H1 (cell line): ENCODE results near the gene CHSY3. TPM values are rescaled to one million over a fixed set of nuclear protein-coding genes. Genes with fewer than 3 reads are reported as not detected.

ENCODE experiments used
- CTCF ChIA-PET: fragments of 300-600 bp; sonication (Branson Sonifier 250); formaldehyde crosslinking; loops from one replicate; lab custom pipeline; 2021; ENCODE audit not compliant: partially characterized antibody; lab: Charles Lee
- POLR2A ChIA-PET: fragments of 300-600 bp; sonication (Branson Sonifier 250); formaldehyde crosslinking; loops from one replicate; lab custom pipeline; 2021; ENCODE audit warnings: inconsistent platforms; ENCODE audit not compliant: partially characterized antibody; lab: Charles Lee
- DNase-seq, 2 experiments: peaks; one replicate each; pipeline versions ENCODE4 v3.0.0 to v3.0.0-alpha.2; 2010 to 2022; ENCODE audit warnings: low spot score in 2 of 2, low read depth in 1 of 2, mixed read lengths in 1 of 2
- FAIRE-seq: peaks from 2 replicates; lab custom pipeline; 2011; peaks lifted over from hg19 to GRCh38; lab: Jason Lieb, UNC
- H2AFZ ChIP-seq: 2 replicates; pipeline ENCODE4 v1.8.1; 2012; ENCODE audit warnings: low read length, inconsistent platforms
- H2AK5ac ChIP-seq: 2 replicates; pipeline ENCODE4 v1.6.1; 2013; ENCODE audit warnings: low read depth, low read length
- H2BK120ac ChIP-seq: replicated peaks from 2 replicates; pipeline ENCODE3; 2013; ENCODE audit warnings: low read depth, low read length, inconsistent platforms
- H2BK12ac ChIP-seq: 2 replicates; pipeline ENCODE4 v1.6.1; 2013; ENCODE audit warnings: low read depth, low read length
- H2BK15ac ChIP-seq: 2 replicates; pipeline ENCODE4 v1.6.1; 2013; ENCODE audit warnings: low read length
- H2BK20ac ChIP-seq: 2 replicates; pipeline ENCODE4 v1.6.1; 2013; ENCODE audit warnings: low read length
- H2BK5ac ChIP-seq: 2 replicates; pipeline ENCODE4 v1.6.1; 2013; ENCODE audit warnings: low read depth, low read length
- H3K14ac ChIP-seq: 2 replicates; pipeline ENCODE4 v1.6.1; 2013; ENCODE audit warnings: inconsistent platforms; ENCODE audit not compliant: insufficient read length
- H3K18ac ChIP-seq: 2 replicates; pipeline ENCODE4 v1.6.1; 2013; ENCODE audit warnings: low read length; ENCODE audit errors: extremely low read depth
- H3K23ac ChIP-seq: 2 replicates; pipeline ENCODE4 v1.6.1; 2013; ENCODE audit warnings: inconsistent platforms; ENCODE audit not compliant: insufficient read length
- H3K23me2 ChIP-seq: 2 replicates; pipeline ENCODE4 v1.6.1; 2013; ENCODE audit warnings: low read depth, low read length
- H3K27ac ChIP-seq: 2 replicates; pipeline ENCODE4 v1.6.1; 2011; ENCODE audit warnings: low read depth, low read length, inconsistent platforms
- H3K27me3 ChIP-seq, 4 experiments: replicated peaks in 1 of 4; 1 replicate in 1 of 4; 2 replicates in 3 of 4; pipeline versions ENCODE4 v1.6.1 to v1.8.1; 2011 to 2013; ENCODE audit warnings: low read length in 3 of 4, mild to moderate bottlenecking in 3 of 4, inconsistent platforms in 2 of 4, mixed read lengths in 2 of 4, moderate library complexity in 1 of 4; ENCODE audit not compliant: control insufficient read depth in 3 of 4, insufficient read depth in 3 of 4; ENCODE audit errors: extremely low read depth in 1 of 4
- H3K36me3 ChIP-seq, 4 experiments: 2 replicates each; pipeline versions ENCODE4 v1.6.1 to v1.8.1; 2011 to 2013; ENCODE audit warnings: mild to moderate bottlenecking in 4 of 4, low read length in 3 of 4, moderate library complexity in 2 of 4, control low read depth in 1 of 4, inconsistent platforms in 1 of 4; ENCODE audit not compliant: insufficient read depth in 4 of 4, control insufficient read depth in 2 of 4
- H3K4ac ChIP-seq: replicated peaks from 2 replicates; pipeline ENCODE3; 2013; ENCODE audit warnings: low read length, low read depth, mixed read lengths, inconsistent platforms; ENCODE audit not compliant: insufficient read length
- H3K4me1 ChIP-seq, 4 experiments: replicated peaks in 1 of 4; 1 replicate in 1 of 4; 2 replicates in 3 of 4; pipeline versions ENCODE4 v1.6.1 to v1.8.1; 2011 to 2013; ENCODE audit warnings: low read length in 3 of 4, inconsistent platforms in 2 of 4, mixed read lengths in 1 of 4; ENCODE audit not compliant: insufficient read depth in 4 of 4, control insufficient read depth in 3 of 4
- H3K4me2 ChIP-seq, 2 experiments: 2 replicates each; pipeline versions ENCODE4 v1.6.1 to v1.8.1; 2011 to 2013; ENCODE audit warnings: low read depth in 2 of 2, low read length in 2 of 2, control low read depth in 1 of 2, inconsistent platforms in 1 of 2, mild to moderate bottlenecking in 1 of 2; ENCODE audit not compliant: insufficient read depth in 1 of 2
- H3K4me3 ChIP-seq, 4 experiments: fragments of 200-600, 300-600 bp in 1 of 4; sonication (generic), shearing (Covaris generic), sonication (Bioruptor Twin) in 1 of 4; 2 replicates each; pipeline versions ENCODE4 v1.5.1 to v1.8.1; 2011 to 2016; ENCODE audit warnings: low read length in 4 of 4, low read depth in 3 of 4, control low read depth in 2 of 4, inconsistent platforms in 2 of 4, mild to moderate bottlenecking in 2 of 4, mixed read lengths in 1 of 4, moderate library complexity in 1 of 4; ENCODE audit not compliant: insufficient read depth in 2 of 4; ENCODE audit errors: extremely low read depth in 1 of 4
- H3K56ac ChIP-seq: replicated peaks from 2 replicates; pipeline ENCODE3; 2013; ENCODE audit warnings: low read depth, mild to moderate bottlenecking, mixed read lengths, low read length, inconsistent platforms; ENCODE audit not compliant: insufficient read length
- H3K79me1 ChIP-seq: 2 replicates; pipeline ENCODE4 v1.6.1; 2013; ENCODE audit warnings: low read depth, low read length, control low read depth
- H3K79me2 ChIP-seq, 2 experiments: 2 replicates each; pipeline versions ENCODE4 v1.6.1 to v1.8.1; 2012 to 2013; ENCODE audit warnings: low read length in 2 of 2, mild to moderate bottlenecking in 2 of 2, inconsistent platforms in 1 of 2; ENCODE audit not compliant: insufficient read depth in 2 of 2, control insufficient read depth in 1 of 2
- H3K9ac ChIP-seq, 4 experiments: replicated peaks in 1 of 4; 1 replicate in 1 of 4; 2 replicates in 3 of 4; pipeline versions ENCODE4 v1.6.1 to v1.8.1; 2011 to 2013; ENCODE audit warnings: low read depth in 3 of 4, low read length in 3 of 4, control low read depth in 2 of 4, mild to moderate bottlenecking in 2 of 4, moderate library complexity in 2 of 4, inconsistent platforms in 1 of 4; ENCODE audit errors: extremely low read depth in 1 of 4
- H3K9me3 ChIP-seq, 2 experiments: 2 replicates each; pipeline versions ENCODE4 v1.6.1 to v1.8.1; 2012 to 2013; ENCODE audit warnings: mild to moderate bottlenecking in 2 of 2, moderate library complexity in 2 of 2, control low read depth in 1 of 2, inconsistent platforms in 1 of 2, low read depth in 1 of 2, low read length in 1 of 2, mixed read lengths in 1 of 2; ENCODE audit not compliant: insufficient read depth in 2 of 2
- H4K20me1 ChIP-seq, 2 experiments: replicated peaks in 1 of 2; 2 replicates each; pipeline versions ENCODE3 to v1.8.1; 2011 to 2013; ENCODE audit warnings: inconsistent platforms in 2 of 2, low read length in 2 of 2, mild to moderate bottlenecking in 1 of 2; ENCODE audit not compliant: insufficient read depth in 2 of 2, control insufficient read depth in 1 of 2
- H4K5ac ChIP-seq: 2 replicates; pipeline ENCODE4 v1.6.1; 2013; ENCODE audit warnings: low read length, low read depth, mixed read lengths, inconsistent platforms; ENCODE audit not compliant: insufficient read length
- H4K8ac ChIP-seq: 2 replicates; pipeline ENCODE4 v1.8.0; 2013; ENCODE audit warnings: mild to moderate bottlenecking, moderate library complexity, low read length, inconsistent platforms; ENCODE audit not compliant: insufficient read depth; ENCODE audit errors: extremely low read depth
- H4K91ac ChIP-seq: replicated peaks from 2 replicates; pipeline ENCODE3; 2013; ENCODE audit warnings: low read length, mixed read lengths, inconsistent platforms; ENCODE audit not compliant: insufficient read length
- CBX8 ChIP-seq: fragments of 300-800, 300-1000 bp; sonication (generic); IDR thresholded peaks from 2 replicates; pipeline ENCODE4 v1.7.1; 2016; ENCODE audit warnings: low read depth, low read length, borderline replicate concordance
- POLR2A ChIP-seq, 2 experiments: IDR thresholded peaks; 1 replicate in 1 of 2; 2 replicates in 1 of 2; pipeline ENCODE4 v1.6.1; 2011; ENCODE audit warnings: low read depth in 2 of 2, low read length in 2 of 2, mild to moderate bottlenecking in 2 of 2; ENCODE audit errors: control extremely low read depth in 1 of 2
- POU5F1 ChIP-seq: IDR thresholded peaks from 2 replicates; pipeline ENCODE4 v1.6.1; 2011; ENCODE audit warnings: low read depth, mild to moderate bottlenecking, low read length, moderate library complexity
- SP4 ChIP-seq: IDR thresholded peaks from 2 replicates; pipeline ENCODE4 v1.6.1; 2012; ENCODE audit warnings: low read length, inconsistent platforms
- SUZ12 ChIP-seq: fragments of 200-600 bp; sonication (generic); IDR thresholded peaks from 2 replicates; pipeline ENCODE4 v1.6.1; 2012; ENCODE audit warnings: mild to moderate bottlenecking, inconsistent platforms, low read length, moderate library complexity, mixed read lengths
- WGBS, 2 experiments: shearing (Covaris generic) in 1 of 2; methylation state at CpG; one replicate each; pipeline versions ENCODE4 v1.1.6 to v1.1.7; 2013 to 2015; ENCODE audit warnings: low lambda C conversion rate in 2 of 2, mixed read lengths in 2 of 2, inconsistent platforms in 1 of 2, low coverage in 1 of 2, missing lambda C conversion rate in 1 of 2; ENCODE audit not compliant: insufficient replicate concordance in 2 of 2, insufficient coverage in 1 of 2, insufficient read length in 1 of 2; ENCODE audit errors: extremely low coverage in 1 of 2, missing lambda C conversion rate in 1 of 2; 5-methylcytosine and 5-hydroxymethylcytosine counted together
- polyA plus RNA-seq, 7 experiments: library from polyadenylated mRNA; depleted of rRNA in 3 of 7; stranded (reverse) in 5 of 7; unstranded in 2 of 7; fragments of >200 nt in 5 of 7; fragments of 200-250 nt in 2 of 7; gene quantifications; 1 replicate in 5 of 7; 2 replicates in 1 of 7; 4 replicates in 1 of 7; pipeline versions ENCODE4 v1.2.1 to v1.2.3, GENCODE V29; 2011 to 2013; ENCODE audit warnings: missing spikeins in 2 of 7, mixed read lengths in 2 of 7
- total RNA-seq: library from RNA; stranded (reverse); fragmentation: NEBNext Ultra II Directional; extraction: Animal tissue kit (Norgen Biotek cat#: 25700); gene quantifications from 2 replicates; pipeline ENCODE4 v1.2.1, GENCODE V29; 2021

The CHSY3 gene
- total and polyA plus RNA-seq, 2 of the 8 experiments (the other 6 are each of a cell fraction or from before 2014, with no cell fraction given) = 0.24 to 1.8 TPM

DNA sequence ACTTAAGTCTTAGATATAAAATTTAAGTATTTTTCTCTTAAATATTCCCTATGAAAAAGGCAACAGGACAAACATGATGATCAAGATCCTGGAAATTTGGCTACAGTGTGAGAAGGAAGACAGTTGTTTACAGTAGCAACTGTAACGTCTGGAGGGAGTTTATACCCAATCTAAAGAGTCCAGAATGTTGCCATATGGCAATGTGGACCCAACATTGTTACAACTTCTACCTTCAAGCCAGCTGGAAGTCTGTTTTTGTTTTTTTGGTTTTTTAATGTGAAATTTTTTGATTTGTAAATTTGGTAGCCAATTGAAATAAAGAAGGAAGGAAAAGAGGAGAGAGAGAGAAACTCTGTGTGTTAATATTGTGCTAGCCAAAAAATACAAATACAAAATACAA lies 233.4 kb downstream of the CHSY3 start:
- Histone ChIP-seq H3K79me1 (no peaks in the 10 kb centered on the region), H3K4me2 (no peak overlapping the region), H4K91ac (no peak overlapping the region), H3K4me1 (no peaks in the 10 kb centered on the region), H3K4me3 (no peak overlapping the region), H2AFZ (no peak overlapping the region), H3K23me2 (no peaks in the 10 kb centered on the region), H3K27me3 (no peaks in the 10 kb centered on the region), H3K14ac (no peak overlapping the region), H4K20me1 (no peaks in the 10 kb centered on the region), H3K18ac (no peak overlapping the region), H2BK5ac (no peak overlapping the region), H3K9ac (no peak overlapping the region), H3K9me3 (no peaks in the 10 kb centered on the region), H3K56ac (no peak overlapping the region), H4K8ac (no peak overlapping the region), H2BK20ac (no peak overlapping the region), H4K5ac (no peak overlapping the region), H2BK12ac (no peak overlapping the region), H3K23ac (no peak overlapping the region), H3K79me2 (no peaks in the 10 kb centered on the region), H2BK15ac (no peak overlapping the region), H2AK5ac (no peak overlapping the region), H3K4ac (no peak overlapping the region), H2BK120ac (no peak overlapping the region), H3K27ac (no peak overlapping the region), H3K36me3 (peaks cover 0 to 2% (median 0%) of the 10 kb centered on the region in 4 experiments; a peak in 1 of 8 replicates)
- WGBS, 2 experiments = 82% methylated on average over 1 of the region's 1 CpG; no CpG with 5 or more reads in 1 of the 2 experiments
- ChIA-PET CTCF (interaction anchor here (0.6 kb wide), 1 partner anchor 557 kb away, joined by 3 read pairs; no protein-coding TSS in a partner anchor), POLR2A (no interaction called here)
- FAIRE-seq = no peak
- no peak for DNase-seq
- TF ChIP-seq CBX8 = no peak
- no peak for TF ChIP-seq SUZ12
- no peak for TF ChIP-seq SP4
- no peak for TF ChIP-seq POU5F1
- no peak for TF ChIP-seq POLR2A (IDR thresholded peaks at IDR 0.05; ENCODE audit: control extremely low read depth in 1 of 2, low read depth in 2 of 2, low read length in 2 of 2)
